Upper lobe of left lung (tissue), 6 donors: Measurements from ENCODE around the gene IL1RAPL1. TPM values are rescaled to one million over a fixed set of nuclear protein-coding genes. Genes with fewer than 3 reads are reported as not detected.

ENCODE experiments used
- ATAC-seq, 2 donors: fragments of 200-7000 bp; cut with Tn5 transposase; one replicate each; pipeline ENCODE4 v1.9.1; 2022; ENCODE audit warnings: mild to moderate bottlenecking in 2 of 2, moderate library complexity in 2 of 2; ENCODE audit not compliant: low FRiP score in 2 of 2
- DNase-seq, 2 donors: peaks; one replicate each; pipeline ENCODE4 v3.0.0-alpha.2; 2019 to 2020
- H3K27ac ChIP-seq, 4 donors: fragments of 200-600 bp; sonication (generic); one replicate each; pipeline ENCODE4 v1.5.1; 2016 to 2019
- H3K27me3 ChIP-seq, 4 donors: fragments of 200-600 bp; sonication (generic); one replicate each; pipeline ENCODE4 v1.5.1; 2017 to 2019
- H3K36me3 ChIP-seq, 4 donors: fragments of 200-600 bp; sonication (generic); one replicate each; pipeline ENCODE4 v1.5.1; 2016 to 2019
- H3K4me1 ChIP-seq, 4 donors: fragments of 200-600 bp; sonication (generic); one replicate each; pipeline ENCODE4 v1.5.1; 2018 to 2019
- H3K4me3 ChIP-seq, 4 donors: fragments of 200-600 bp; sonication (generic); one replicate each; pipeline ENCODE4 v1.5.1; 2017 to 2019; ENCODE audit warnings: mild to moderate bottlenecking in 2 of 4, moderate library complexity in 1 of 4
- H3K9me3 ChIP-seq, 4 donors: fragments of 200-600 bp; sonication (generic); one replicate each; pipeline ENCODE4 v1.5.1; 2018 to 2019
- EP300 ChIP-seq, 4 donors: sonication (generic); formaldehyde crosslinking; IDR thresholded peaks; one replicate each; pipeline ENCODE4 v1.5.1; 2017; ENCODE audit warnings: antibody characterized with exemption in 4 of 4, control low read depth in 2 of 4
- POLR2A ChIP-seq, 4 donors: fragments of 450-650 bp; IDR thresholded peaks; one replicate each; pipeline ENCODE4 v1.5.1; 2016 to 2017; ENCODE audit warnings: antibody characterized with exemption in 4 of 4, mild to moderate bottlenecking in 2 of 4
- POLR2AphosphoS5 ChIP-seq, 2 donors: sonication (generic); formaldehyde crosslinking; IDR thresholded peaks; one replicate each; pipeline ENCODE4 v1.5.1; 2017; ENCODE audit warnings: antibody characterized with exemption in 2 of 2
- WGBS, 2 donors: methylation state at CpG; one replicate each; pipeline ENCODE4 v1.1.5; 2017 to 2018; 5-methylcytosine and 5-hydroxymethylcytosine counted together
- total RNA-seq, 6 donors: library from RNA; depleted of rRNA in 4 of 6; stranded (reverse); fragments of >200 nt in 4 of 6; gene quantifications; one replicate each; pipeline versions ENCODE4 v1.1.0 to v1.2.1, GENCODE V29; 2016 to 2021
- TF ChIP-seq, protein P1 (sequence below), 6 experiments: fragments of 450-650 bp in 4 of 6; fragments of 200-600 bp in 2 of 6; sonication (generic) in 2 of 6; IDR thresholded peaks; one replicate each; pipeline ENCODE4 v1.5.1; 2016 to 2019; ENCODE audit warnings: antibody characterized with exemption in 6 of 6
- donor health status: DM: no; HTN: no; CAD: no; lungs with moderate emphysema.
- donor health status: DM: no; HTN: yes; CAD: no; lungs with severe emphysema.

Gene IL1RAPL1
- total RNA-seq, 6 donors from 2014 or later: 0.09 to 0.46 (median 0.33) TPM; not detected in 3

DNA sequence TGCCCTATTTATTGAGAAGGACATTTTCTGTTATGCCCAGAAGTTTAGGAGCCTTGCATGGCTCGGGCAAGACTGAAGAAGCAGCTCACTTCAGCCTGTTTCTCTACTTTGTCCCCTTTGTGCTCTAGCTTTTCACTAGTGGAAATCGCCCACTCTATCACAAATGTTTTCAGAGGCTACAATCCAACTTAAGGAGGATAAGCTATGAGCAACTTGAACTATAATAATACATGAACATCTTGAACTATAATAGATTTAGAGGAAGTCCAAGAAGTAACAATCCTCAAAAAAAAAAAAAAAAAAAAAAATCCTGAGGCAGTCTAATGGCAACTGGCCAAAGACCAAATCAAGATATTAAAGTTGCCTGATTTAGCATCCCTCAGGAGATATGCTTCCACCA lies 452.3 kb downstream of the IL1RAPL1 start:
- Histone ChIP-seq H3K9me3 (no peaks in the 10 kb centered on the region), H3K27ac (no peak overlapping the region), H3K36me3 (no peaks in the 10 kb centered on the region), H3K27me3 (no peaks in the 10 kb centered on the region), H3K4me1 (no peaks in the 10 kb centered on the region), H3K4me3 (no peak overlapping the region)
- ATAC-seq (no peak), DNase-seq (no peak)
- TF ChIP-seq EP300 (IDR thresholded peaks at IDR 0.05): no peak
- TF ChIP-seq POLR2AphosphoS5 (IDR thresholded peaks at IDR 0.05): no peak
- TF ChIP-seq, protein P1, sequence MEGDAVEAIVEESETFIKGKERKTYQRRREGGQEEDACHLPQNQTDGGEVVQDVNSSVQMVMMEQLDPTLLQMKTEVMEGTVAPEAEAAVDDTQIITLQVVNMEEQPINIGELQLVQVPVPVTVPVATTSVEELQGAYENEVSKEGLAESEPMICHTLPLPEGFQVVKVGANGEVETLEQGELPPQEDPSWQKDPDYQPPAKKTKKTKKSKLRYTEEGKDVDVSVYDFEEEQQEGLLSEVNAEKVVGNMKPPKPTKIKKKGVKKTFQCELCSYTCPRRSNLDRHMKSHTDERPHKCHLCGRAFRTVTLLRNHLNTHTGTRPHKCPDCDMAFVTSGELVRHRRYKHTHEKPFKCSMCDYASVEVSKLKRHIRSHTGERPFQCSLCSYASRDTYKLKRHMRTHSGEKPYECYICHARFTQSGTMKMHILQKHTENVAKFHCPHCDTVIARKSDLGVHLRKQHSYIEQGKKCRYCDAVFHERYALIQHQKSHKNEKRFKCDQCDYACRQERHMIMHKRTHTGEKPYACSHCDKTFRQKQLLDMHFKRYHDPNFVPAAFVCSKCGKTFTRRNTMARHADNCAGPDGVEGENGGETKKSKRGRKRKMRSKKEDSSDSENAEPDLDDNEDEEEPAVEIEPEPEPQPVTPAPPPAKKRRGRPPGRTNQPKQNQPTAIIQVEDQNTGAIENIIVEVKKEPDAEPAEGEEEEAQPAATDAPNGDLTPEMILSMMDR (IDR thresholded peaks at IDR 0.05): no peak
- no peak for TF ChIP-seq POLR2A (IDR thresholded peaks at IDR 0.05)
- WGBS, 2 donors: 44 to 70% methylated on average over 2 of the region's 2 CpGs

DNA sequence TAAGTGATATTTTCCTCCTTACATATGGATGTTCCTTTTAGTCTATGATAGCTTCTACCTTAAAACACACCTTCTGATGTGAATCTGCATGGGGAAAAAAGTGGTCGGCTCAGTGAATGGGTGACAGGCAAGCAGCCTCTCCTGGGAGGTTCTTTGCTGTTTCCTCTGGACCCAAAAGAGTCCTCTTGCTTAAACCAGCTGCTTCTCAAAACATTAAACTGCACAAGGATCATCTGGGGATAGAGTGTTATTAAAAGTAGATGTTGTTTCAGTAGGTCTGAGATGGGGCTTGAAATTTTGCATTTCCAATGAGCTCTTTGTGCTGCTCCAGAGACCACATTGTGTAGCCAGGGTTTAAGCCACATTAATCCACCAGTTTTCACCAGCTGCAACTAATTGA lies 452.9 kb downstream of the IL1RAPL1 start:
- TF ChIP-seq POLR2A (IDR thresholded peaks at IDR 0.05) (no peak), EP300 (IDR thresholded peaks at IDR 0.05) (no peak), POLR2AphosphoS5 (IDR thresholded peaks at IDR 0.05) (no peak)
- TF ChIP-seq, protein P1 (IDR thresholded peaks at IDR 0.05): no peak
- WGBS, 2 donors: 76 to 84% methylated on average over 1 of the region's 1 CpG
- no peaks in the 10 kb centered on the region for H3K9me3 ChIP-seq
- no peak overlapping the region for H3K4me3 ChIP-seq
- ATAC-seq (no peak), DNase-seq (no peak)
- H3K4me1 ChIP-seq: no peaks in the 10 kb centered on the region
- no peaks in the 10 kb centered on the region for H3K36me3 ChIP-seq
- no peak overlapping the region for H3K27ac ChIP-seq
- no peaks in the 10 kb centered on the region for H3K27me3 ChIP-seq

DNA sequence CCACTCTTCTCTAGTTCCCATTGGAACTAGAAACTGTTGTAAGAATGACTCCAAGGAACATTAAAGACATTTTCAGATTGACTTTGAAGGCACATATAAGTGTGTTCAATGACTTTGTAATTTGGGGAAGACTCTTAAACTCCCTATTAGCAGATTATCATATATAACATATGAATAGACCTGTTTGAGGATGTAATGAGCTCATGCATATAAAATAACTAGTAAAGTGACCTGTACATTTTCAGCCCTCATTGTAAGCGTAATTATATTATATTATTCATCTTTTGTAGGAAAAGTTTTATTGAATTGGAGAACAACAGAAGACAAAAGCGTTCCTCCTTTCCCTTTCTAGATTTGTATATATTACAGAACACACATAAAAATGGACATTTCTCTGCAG lies 455.1 kb downstream of the IL1RAPL1 start:
- Histone ChIP-seq H3K36me3 (no peaks in the 10 kb centered on the region), H3K27ac (no peak overlapping the region), H3K4me1 (no peaks in the 10 kb centered on the region), H3K9me3 (no peaks in the 10 kb centered on the region), H3K27me3 (no peaks in the 10 kb centered on the region), H3K4me3 (no peak overlapping the region)
- WGBS, 2 donors: 75 to 92% methylated on average over 2 of the region's 2 CpGs
- TF ChIP-seq EP300 (IDR thresholded peaks at IDR 0.05): no peak
- no peak for TF ChIP-seq POLR2AphosphoS5 (IDR thresholded peaks at IDR 0.05)
- TF ChIP-seq, protein P1 (IDR thresholded peaks at IDR 0.05): no peak
- TF ChIP-seq POLR2A (IDR thresholded peaks at IDR 0.05): no peak
- DNase-seq: no peak
- no peak for ATAC-seq

DNA sequence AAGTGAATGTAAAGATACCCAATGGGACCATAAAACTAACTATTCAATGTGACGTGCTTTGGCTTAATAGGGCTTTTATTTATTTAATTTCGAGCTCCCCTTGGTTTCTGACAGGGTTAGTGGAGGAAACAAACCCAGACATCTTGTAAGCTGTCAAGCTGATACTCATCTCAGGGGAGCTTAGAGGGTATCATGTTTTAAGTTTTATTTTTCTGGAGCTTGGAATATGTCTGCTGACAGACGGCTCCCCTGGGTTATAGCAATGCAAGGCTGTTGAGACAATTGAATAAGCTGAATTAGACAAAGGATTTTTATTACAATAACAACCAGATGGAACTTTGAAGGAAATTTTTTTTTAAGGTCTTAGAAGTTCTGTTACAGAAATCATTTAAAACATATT lies 456.5 kb downstream of the IL1RAPL1 start:
- TF ChIP-seq, protein P1 (IDR thresholded peaks at IDR 0.05): no peak
- TF ChIP-seq EP300 (IDR thresholded peaks at IDR 0.05): no peak
- no peak for TF ChIP-seq POLR2A (IDR thresholded peaks at IDR 0.05)
- no peak for TF ChIP-seq POLR2AphosphoS5 (IDR thresholded peaks at IDR 0.05)

DNA sequence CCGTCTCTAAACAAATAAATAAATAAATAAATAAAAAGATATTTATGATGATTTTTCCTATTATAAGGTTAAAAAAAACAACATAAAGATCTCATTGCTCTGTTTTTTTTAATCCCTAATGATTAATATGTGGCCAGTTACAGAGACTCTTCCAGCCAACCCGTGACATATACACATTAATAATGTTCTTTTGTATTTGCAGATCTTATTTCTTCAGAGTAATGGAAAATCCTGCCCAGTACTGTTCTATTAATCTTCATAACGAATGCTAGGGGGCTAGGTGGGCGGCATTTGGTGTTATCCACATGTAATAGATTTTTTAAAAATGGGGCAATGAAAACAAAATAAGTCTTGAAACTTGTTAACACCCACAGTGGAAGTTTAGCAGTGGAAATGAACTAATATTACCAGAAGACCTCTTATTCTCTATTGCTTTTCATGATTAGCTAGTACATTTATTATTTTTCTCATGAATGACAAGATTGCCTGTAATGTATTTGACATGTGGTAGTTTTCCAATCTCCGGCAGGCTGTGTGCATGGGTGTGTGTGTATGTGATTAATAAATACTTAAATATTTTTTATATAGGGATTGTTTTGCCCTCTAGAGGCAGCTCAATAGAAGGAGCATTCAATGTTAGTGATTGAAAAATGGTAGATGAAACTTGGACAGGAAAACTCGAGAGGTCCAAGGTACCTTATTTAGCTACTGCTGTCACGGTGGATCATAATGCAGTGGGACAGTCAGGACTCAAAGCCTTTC lies 457.4 kb downstream of the IL1RAPL1 start:
- DNase-seq (no peak), ATAC-seq (no peak)
- no peak overlapping the region for H3K27ac ChIP-seq
- no peaks in the 10 kb centered on the region for H3K27me3 ChIP-seq
- H3K9me3 ChIP-seq: no peaks in the 10 kb centered on the region
- no peak overlapping the region for H3K4me3 ChIP-seq
- no peak for TF ChIP-seq POLR2AphosphoS5 (IDR thresholded peaks at IDR 0.05)
- TF ChIP-seq POLR2A (IDR thresholded peaks at IDR 0.05): no peak
- no peak for TF ChIP-seq EP300 (IDR thresholded peaks at IDR 0.05)
- TF ChIP-seq, protein P1 (IDR thresholded peaks at IDR 0.05): no peak
- WGBS, 2 donors: 67 to 77% methylated on average over 7 of the region's 7 CpGs
- H3K36me3 ChIP-seq: no peaks in the 10 kb centered on the region
- H3K4me1 ChIP-seq: no peaks in the 10 kb centered on the region

More for the DNA sequence above, 456.5 kb downstream of the IL1RAPL1 start:
- no peaks in the 10 kb centered on the region for H3K36me3 ChIP-seq
- no peak for ATAC-seq
- DNase-seq: no peak
- no peaks in the 10 kb centered on the region for H3K4me1 ChIP-seq
- 72 to 88% methylated on average over 3 of the region's 3 CpGs for WGBS, 2 donors
- H3K27me3 ChIP-seq: no peaks in the 10 kb centered on the region
- H3K27ac ChIP-seq: no peak overlapping the region
- no peaks in the 10 kb centered on the region for H3K9me3 ChIP-seq
- no peak overlapping the region for H3K4me3 ChIP-seq
